WERI-Rb-1 (cell line): Measurements from ENCODE around the gene NFATC1.

ENCODE experiments used
- DNase-seq: peaks from one replicate; pipeline ENCODE4 v3.0.0-alpha.2; 2020
- H3K27ac ChIP-seq: fragments of 250-450 bp; sonication (Bioruptor Pico); 2 replicates; pipeline ENCODE4 v1.5.1; 2020; ENCODE audit warnings: mild to moderate bottlenecking, moderate library complexity
- H3K27me3 ChIP-seq: fragments of 250-450 bp; sonication (Bioruptor Pico); 2 replicates; pipeline ENCODE4 v1.5.1; 2021; ENCODE audit warnings: mild to moderate bottlenecking, low read depth, moderate library complexity; ENCODE audit not compliant: insufficient read depth, severe bottlenecking
- H3K36me3 ChIP-seq: fragments of 250-450 bp; sonication (Bioruptor Pico); 2 replicates; pipeline ENCODE4 v1.5.1; 2020; ENCODE audit warnings: mild to moderate bottlenecking, moderate library complexity
- H3K4me3 ChIP-seq: 2 replicates; pipeline ENCODE4 v1.5.1; 2011; ENCODE audit warnings: low read depth, mild to moderate bottlenecking, control low read depth, low read length
- H3K9me3 ChIP-seq: fragments of 250-450 bp; sonication (Bioruptor Pico); 2 replicates; pipeline ENCODE4 v1.5.1; 2021; ENCODE audit warnings: mild to moderate bottlenecking, moderate library complexity; ENCODE audit not compliant: severe bottlenecking
- TF ChIP-seq, protein P1 (sequence below): IDR thresholded peaks from 2 replicates; pipeline ENCODE4 v1.5.1; 2011; ENCODE audit warnings: low read depth, mild to moderate bottlenecking, control low read depth, inconsistent platforms, low read length

The NFATC1 gene

DNA sequence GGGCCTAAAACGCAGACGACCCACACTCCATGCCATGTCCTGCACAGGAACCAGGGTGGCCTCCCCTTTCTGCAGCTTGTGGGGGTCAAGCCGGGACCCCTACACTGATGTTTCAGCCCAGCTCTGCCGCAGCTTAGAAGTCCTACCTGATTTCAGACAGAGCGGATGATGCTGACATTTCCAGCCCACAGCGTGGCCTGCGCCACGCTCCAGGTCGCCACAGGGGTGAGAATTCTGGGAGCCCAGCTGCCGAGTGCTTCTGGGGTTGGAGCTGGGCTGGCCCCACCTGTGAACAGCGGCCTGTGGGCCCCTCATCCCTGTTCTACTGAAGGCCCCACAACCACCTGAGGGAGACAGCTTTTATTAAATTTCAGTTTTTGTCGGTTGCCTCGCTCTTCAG, 77.2 kb downstream of the NFATC1 start:
- TF ChIP-seq, protein P1, sequence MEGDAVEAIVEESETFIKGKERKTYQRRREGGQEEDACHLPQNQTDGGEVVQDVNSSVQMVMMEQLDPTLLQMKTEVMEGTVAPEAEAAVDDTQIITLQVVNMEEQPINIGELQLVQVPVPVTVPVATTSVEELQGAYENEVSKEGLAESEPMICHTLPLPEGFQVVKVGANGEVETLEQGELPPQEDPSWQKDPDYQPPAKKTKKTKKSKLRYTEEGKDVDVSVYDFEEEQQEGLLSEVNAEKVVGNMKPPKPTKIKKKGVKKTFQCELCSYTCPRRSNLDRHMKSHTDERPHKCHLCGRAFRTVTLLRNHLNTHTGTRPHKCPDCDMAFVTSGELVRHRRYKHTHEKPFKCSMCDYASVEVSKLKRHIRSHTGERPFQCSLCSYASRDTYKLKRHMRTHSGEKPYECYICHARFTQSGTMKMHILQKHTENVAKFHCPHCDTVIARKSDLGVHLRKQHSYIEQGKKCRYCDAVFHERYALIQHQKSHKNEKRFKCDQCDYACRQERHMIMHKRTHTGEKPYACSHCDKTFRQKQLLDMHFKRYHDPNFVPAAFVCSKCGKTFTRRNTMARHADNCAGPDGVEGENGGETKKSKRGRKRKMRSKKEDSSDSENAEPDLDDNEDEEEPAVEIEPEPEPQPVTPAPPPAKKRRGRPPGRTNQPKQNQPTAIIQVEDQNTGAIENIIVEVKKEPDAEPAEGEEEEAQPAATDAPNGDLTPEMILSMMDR = no peak
- no peaks in the 10 kb centered on the region for H3K9me3 ChIP-seq
- peaks cover 30% of the 10 kb centered on the region for H3K36me3 ChIP-seq
- H3K4me3 ChIP-seq = no peak overlapping the region
- DNase-seq = no peak
- H3K27me3 ChIP-seq = no peaks in the 10 kb centered on the region
- H3K27ac ChIP-seq = no peak overlapping the region

DNA sequence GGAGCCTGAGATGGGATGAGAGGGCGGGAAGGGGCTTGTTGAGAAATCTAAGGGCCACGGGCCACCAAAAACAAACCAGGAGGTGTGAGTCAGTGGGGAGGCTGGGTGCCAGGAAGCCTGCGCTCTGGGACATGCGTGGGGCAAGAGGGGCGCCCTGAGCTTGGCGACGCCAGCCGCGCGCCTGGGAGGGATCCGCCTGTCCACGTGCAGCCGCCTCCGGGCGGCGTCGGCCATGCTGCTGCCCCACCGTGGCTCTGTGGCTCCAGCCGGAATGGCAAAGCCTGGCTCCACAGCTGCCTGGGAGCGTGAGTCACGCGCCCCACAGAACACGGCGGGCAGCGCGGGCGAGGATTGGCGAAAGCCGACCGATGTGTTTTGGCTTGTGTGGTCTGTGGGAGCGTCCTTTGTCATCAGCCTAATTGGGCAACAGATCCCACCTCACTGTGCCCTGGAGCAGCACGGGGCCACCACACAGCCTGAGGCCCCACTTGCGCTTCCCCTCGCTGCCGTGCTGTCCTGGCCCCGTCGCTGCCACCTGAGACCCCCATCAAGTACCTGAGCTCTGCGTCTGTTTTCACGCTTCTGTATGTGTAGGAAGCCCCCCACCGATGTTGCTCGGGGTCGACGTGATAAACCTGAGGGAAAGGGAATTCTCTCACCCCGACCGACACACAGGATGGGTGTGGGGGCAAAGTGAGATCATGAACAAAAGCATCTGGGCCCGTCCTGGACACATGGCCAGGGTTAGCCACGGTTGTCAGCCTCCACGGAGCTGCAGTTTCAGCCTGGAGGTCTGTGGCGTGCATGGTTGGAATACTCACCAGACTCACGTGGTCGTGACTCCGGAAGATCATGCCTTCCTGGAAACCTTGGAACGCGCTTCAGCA, 80.5 kb downstream of the NFATC1 start:
- no peak for DNase-seq
- Histone ChIP-seq H3K27me3 (no peaks in the 10 kb centered on the region), H3K27ac (no peak overlapping the region), H3K9me3 (no peaks in the 10 kb centered on the region), H3K36me3 (peaks cover 3% of the 10 kb centered on the region; the same call in 1 of the 2 replicates), H3K4me3 (no peak overlapping the region)
- TF ChIP-seq, protein P1 = no peak

DNA sequence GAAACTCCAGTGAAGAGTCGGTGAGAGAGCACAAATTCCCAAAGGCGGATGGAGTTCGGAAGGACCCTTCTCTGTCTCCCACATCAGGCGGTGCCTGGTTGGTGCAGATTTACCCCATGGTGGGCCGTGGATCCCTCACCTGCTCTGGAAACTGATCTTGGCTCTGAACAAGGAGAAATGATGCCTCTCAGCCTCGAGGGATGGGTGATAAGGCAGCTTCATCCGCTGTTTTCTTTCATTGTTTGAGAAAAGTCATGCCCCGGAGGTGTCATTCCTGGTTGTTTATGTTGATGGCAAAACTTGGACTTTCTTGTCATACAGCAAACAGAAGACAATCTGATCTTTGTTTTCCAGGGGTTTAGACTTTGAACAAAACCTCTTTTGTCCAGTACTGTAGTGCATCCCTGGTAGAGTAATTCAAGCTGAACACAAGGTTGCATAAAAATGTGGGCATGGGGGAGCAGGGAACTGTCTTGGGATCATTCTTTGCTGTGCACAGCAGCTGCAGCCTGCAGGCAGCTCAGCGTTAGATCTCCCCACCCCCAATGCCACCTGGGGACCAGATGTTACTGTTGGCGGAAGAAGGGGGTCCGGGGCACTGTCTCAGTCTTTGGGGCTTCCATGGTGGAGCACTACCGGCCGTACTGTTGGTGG, 81.3 kb downstream of the NFATC1 start:
- Histone ChIP-seq H3K27ac (no peak overlapping the region), H3K36me3 (peaks cover 3% of the 10 kb centered on the region; the same call in 1 of the 2 replicates), H3K9me3 (no peaks in the 10 kb centered on the region), H3K4me3 (no peak overlapping the region), H3K27me3 (no peaks in the 10 kb centered on the region)
- no peak for DNase-seq
- TF ChIP-seq, protein P1 = no peak

DNA sequence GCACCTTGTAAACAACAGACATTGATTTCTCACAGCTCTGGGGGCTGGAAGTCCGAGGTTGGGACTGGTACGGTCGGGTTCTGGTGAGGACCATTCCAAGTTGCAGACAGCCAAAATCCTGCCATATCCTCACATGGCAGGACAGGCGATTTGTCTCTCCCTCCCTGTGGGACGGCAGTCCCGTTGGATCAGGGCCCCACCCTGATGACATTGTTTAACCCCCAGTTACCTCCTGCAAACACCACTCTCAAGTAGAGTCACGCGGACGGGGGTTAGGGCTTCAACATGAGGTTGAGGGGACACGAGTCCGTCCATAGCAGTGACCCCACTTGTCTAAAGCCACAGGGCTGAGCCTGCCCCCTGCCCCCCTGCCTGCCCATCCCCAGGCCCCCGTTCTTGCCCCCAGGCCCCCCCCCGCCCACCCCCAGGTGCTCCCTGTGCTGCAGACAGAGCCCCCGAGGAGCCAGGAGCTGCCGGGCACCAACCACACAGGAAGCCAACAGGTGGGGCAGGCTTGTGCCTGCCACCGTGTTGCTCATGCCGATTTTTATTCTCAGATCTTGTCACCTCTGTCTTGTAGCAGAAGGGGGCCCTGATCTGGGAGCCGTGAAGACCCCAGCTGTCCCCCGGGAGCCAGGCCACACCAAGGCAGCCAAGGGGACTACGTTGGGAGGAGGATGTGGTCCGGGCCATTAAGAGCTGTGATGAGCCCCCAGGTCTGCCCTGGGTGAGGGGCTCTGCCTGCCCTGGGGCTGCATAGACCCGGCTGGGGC, 82.2 kb downstream of the NFATC1 start:
- H3K9me3 ChIP-seq = no peaks in the 10 kb centered on the region
- peaks cover 2% of the 10 kb centered on the region; the same call in 1 of the 2 replicates for H3K36me3 ChIP-seq
- TF ChIP-seq, protein P1 = no peak
- no peak for DNase-seq
- no peak overlapping the region for H3K4me3 ChIP-seq
- H3K27ac ChIP-seq = no peak overlapping the region
- no peaks in the 10 kb centered on the region for H3K27me3 ChIP-seq

DNA sequence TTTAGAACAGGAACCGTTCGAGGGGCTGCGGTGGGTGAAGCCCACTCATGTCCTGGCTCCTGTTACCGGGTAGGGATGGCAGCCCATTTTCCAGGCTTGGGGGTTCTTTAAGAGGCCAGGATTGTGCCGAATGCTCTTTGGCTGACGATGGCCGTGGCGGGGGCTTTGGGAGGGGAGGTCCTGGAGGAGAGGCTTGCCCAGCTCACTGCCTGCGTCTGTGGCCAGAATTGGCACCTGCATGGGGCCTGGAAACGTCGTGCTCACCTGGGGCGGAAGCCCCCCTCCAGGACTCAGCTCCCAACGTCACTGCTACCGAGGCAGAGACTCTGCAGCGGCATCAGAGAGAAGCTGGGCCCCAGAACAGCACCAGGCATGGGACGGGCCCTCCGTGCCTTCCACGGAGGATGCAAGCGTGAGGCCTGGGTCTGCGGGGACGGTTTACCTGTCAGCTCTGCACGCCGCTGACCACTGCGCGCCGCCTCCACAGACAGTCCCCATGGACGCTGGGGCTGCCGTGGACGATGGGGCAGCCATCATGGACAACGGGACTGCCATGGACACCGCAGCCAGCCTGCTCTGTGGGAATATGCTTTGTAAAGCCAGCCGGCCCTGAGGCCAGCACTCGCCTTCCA, 82.9 kb downstream of the NFATC1 start:
- Histone ChIP-seq H3K9me3 (no peaks in the 10 kb centered on the region), H3K36me3 (no peaks in the 10 kb centered on the region), H3K4me3 (no peak overlapping the region), H3K27ac (no peak overlapping the region), H3K27me3 (no peaks in the 10 kb centered on the region)
- no peak for DNase-seq
- TF ChIP-seq, protein P1 = no peak
